Measurements from ENCODE around the gene ZBTB5.

ZBTB5 gene

DNA sequence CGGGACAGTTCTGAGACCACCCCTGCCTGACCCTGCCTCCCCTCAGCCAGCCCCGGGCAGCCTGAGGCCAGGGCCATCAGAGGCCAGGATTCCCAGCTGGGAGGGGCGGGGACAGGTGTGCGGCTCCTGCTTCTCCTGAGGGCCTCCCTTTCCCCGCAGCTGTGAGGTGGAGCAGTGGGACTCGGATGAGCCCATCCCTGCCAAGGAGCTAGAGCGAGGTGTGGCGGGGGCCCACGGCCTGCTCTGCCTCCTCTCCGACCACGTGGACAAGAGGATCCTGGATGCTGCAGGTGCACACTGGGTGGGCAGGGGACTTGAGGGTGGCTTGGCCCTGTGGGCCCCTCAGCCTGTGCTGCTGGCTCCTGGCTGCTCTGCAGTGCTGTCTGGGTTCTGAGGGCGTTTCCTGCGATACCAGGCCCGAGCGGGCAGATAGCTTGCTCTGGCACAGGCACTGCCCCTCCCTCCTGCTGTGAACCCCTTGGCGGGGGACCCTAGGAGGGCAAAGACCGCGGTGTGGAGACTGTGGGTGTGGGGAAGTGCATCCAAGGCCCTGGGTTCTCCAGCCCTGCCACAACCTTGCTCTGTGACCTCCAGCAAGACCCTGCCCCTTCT is 40.5 kb downstream of the ZBTB5 start:
- no peak overlapping the region for H3K23ac ChIP-seq (ENCODE audit: low read length)
- H2BK120ac ChIP-seq (ENCODE audit: insufficient read depth, low read length, poor library complexity) = no peak overlapping the region
- H3K9me3 ChIP-seq (ENCODE audit: insufficient read depth, low read depth, low read length) = peaks cover 1% of the 10 kb centered on the region
- H3K18ac ChIP-seq (ENCODE audit: low read length) = no peak overlapping the region
- no peak overlapping the region for H3K27ac ChIP-seq (ENCODE audit: low read depth, low read length)
- H2BK12ac ChIP-seq (ENCODE audit: low read length) = no peak overlapping the region
- no peak overlapping the region for H4K12ac ChIP-seq (ENCODE audit: low read depth, low read length)
- H3K27me3 ChIP-seq (ENCODE audit: insufficient read depth, low read length) = no peaks in the 10 kb centered on the region
- peaks cover 37 to 39% of the 10 kb centered on the region in 2 experiments for H3K36me3 ChIP-seq (ENCODE audit: control insufficient read depth in 1 of 2, insufficient read depth in 2 of 2, low read length in 2 of 2)
- H2BK5ac ChIP-seq (ENCODE audit: low read depth, low read length, poor library complexity) = no peak overlapping the region
- no peak overlapping the region for H2AK5ac ChIP-seq (ENCODE audit: low read length)
- no peak for DNase-seq
- H4K8ac ChIP-seq (ENCODE audit: low read depth, low read length) = no peak overlapping the region
- H2AFZ ChIP-seq (ENCODE audit: insufficient read depth, low read length, poor library complexity) = no peak overlapping the region
- WGBS (ENCODE audit: extremely low coverage, insufficient coverage, insufficient read length) = no CpG with 5 or more reads among the region's 18 CpGs
- peaks cover 0 to 11% of the 10 kb centered on the region in 2 experiments for H3K4me1 ChIP-seq (ENCODE audit: control insufficient read depth in 1 of 2, insufficient read depth in 2 of 2, low read length in 2 of 2)
- peaks cover 13% of the 10 kb centered on the region for H3K79me2 ChIP-seq (ENCODE audit: control insufficient read depth, insufficient read depth, low read length, poor library complexity)
- peak overlapping the region; percentile 16 for H3K4ac ChIP-seq (ENCODE audit: low read depth, low read length)
- H3K4me3 ChIP-seq (ENCODE audit: low read depth, low read length) = no peak overlapping the region
- no peak overlapping the region for H4K91ac ChIP-seq (ENCODE audit: low read depth, low read length)
- H3K4me2 ChIP-seq (ENCODE audit: low read length) = no peak overlapping the region
- peaks cover 6% of the 10 kb centered on the region for H3K79me1 ChIP-seq (ENCODE audit: low read length)
- no peak overlapping the region for H3K9ac ChIP-seq (ENCODE audit: low read length)
- H3K14ac ChIP-seq (ENCODE audit: low read length) = no peak overlapping the region

DNA sequence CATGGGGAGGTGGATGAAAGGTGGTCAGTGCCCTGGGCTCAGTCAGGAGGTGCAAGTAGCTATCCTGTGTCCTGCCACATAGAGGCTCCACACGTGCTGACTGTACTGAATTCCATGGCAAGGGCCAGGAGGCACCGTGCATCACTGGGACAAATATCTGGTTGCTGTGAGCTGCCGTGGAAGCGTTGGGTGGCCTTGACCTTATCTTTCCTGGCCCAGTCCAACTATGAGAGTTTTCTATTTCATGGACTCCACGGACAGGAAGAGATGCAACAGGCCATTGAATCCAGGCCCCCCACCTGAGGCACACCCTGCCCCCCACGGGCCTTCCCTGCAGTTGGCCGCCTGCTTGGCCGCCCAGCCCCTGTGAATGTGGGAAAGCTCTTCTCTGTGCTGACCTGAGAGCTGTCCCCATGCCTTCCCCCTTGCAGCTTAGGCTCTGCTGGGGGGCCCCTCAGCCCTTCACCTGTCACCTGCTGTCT is 41.0 kb downstream of the ZBTB5 start:
- Histone ChIP-seq H3K4ac (ENCODE audit: low read depth, low read length) (peak overlapping the region; percentile 41), H3K79me2 (ENCODE audit: control insufficient read depth, insufficient read depth, low read length, poor library complexity) (peaks cover 13% of the 10 kb centered on the region), H3K36me3 (ENCODE audit: control insufficient read depth in 1 of 2, insufficient read depth in 2 of 2, low read length in 2 of 2) (peaks cover 32 to 34% of the 10 kb centered on the region in 2 experiments), H3K9me3 (ENCODE audit: insufficient read depth, low read depth, low read length) (peaks cover 1% of the 10 kb centered on the region), H3K79me1 (ENCODE audit: low read length) (peaks cover 6% of the 10 kb centered on the region), H4K91ac (ENCODE audit: low read depth, low read length) (no peak overlapping the region), H4K8ac (ENCODE audit: low read depth, low read length) (no peak overlapping the region), H3K4me2 (ENCODE audit: low read length) (no peak overlapping the region), H3K4me1 (ENCODE audit: control insufficient read depth in 1 of 2, insufficient read depth in 2 of 2, low read length in 2 of 2) (peaks cover 0 to 11% of the 10 kb centered on the region in 2 experiments), H2AK5ac (ENCODE audit: low read length) (no peak overlapping the region), H3K23ac (ENCODE audit: low read length) (no peak overlapping the region), H3K4me3 (ENCODE audit: low read depth, low read length) (no peak overlapping the region), H3K27ac (ENCODE audit: low read depth, low read length) (no peak overlapping the region), H2BK12ac (ENCODE audit: low read length) (no peak overlapping the region), H3K9ac (ENCODE audit: low read length) (peak overlapping the region; percentile 29), H2BK120ac (ENCODE audit: insufficient read depth, low read length, poor library complexity) (no peak overlapping the region), H2AFZ (ENCODE audit: insufficient read depth, low read length, poor library complexity) (no peak overlapping the region), H4K12ac (ENCODE audit: low read depth, low read length) (no peak overlapping the region), H3K27me3 (ENCODE audit: insufficient read depth, low read length) (no peaks in the 10 kb centered on the region), H2BK5ac (ENCODE audit: low read depth, low read length, poor library complexity) (no peak overlapping the region), H3K14ac (ENCODE audit: low read length) (no peak overlapping the region), H3K18ac (ENCODE audit: low read length) (peak overlapping the region; percentile 15)
- DNase-seq = no peak
- WGBS (ENCODE audit: extremely low coverage, insufficient coverage, insufficient read length) = no CpG with 5 or more reads among the region's 8 CpGs

DNA sequence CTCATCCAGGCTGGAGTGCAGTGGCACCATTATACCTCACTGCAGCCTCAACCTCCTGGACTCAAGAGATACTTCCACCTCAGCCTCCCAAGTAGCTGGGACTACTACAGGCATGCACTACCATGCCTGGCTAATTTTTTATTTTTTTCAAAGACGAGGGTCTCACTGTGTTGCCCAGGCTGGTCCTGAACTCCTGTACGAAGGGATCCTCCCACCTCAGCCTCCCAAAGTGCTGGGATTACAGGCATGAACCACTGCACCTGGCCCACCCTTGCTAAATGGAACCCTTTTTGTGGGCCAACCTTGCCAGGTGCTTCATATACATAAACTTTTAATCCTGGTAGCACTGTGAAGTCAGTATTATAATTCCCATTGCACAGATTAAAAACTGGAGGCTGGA is 41.7 kb downstream of the ZBTB5 start:
- H3K79me1 ChIP-seq (ENCODE audit: low read length) = peaks cover 6% of the 10 kb centered on the region
- H3K4me2 ChIP-seq (ENCODE audit: low read length) = peak overlapping the region; percentile 85

DNA sequence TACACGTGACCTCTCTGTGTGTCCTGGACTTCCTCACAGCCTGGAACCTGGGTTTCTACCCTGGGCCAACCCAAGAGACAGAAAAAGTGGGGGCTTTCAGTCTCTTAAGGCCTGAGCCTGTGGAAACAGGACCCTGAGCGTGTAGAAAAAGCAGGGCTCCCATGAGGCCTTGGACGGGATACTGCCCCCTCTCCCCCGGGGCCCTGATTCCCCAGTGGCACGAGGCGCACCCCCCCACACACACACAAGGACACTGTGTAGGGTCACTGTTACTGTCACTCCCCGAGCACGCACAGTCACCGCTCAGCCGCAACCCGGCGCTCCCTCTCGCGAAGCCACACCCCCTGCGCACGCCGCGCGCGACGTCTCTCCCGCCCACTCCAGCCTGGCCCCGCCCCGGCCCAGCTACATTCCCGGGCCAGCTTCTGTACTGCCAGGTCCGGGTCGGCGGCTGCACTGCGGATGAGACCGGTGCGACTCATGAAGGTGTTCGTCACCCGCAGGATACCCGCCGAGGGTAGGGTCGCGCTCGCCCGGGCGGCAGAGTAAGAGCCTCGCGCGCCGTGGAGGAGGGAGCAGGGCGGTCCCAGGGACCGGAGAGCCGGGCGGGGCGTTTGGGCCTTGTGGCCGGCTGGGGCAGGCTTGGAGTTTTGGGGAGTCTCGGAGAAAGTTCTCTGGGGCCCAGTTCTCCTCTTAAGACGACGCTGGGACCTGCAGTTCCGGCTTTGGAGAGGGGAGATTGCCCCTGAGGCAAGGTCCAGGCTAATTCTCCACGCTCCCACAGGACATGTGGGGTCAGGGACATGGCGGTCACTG is 42.8 kb downstream of the ZBTB5 start, which contains the start of gene GRHPR:
TSS of gene GRHPR (plus strand) at position 408 of the 816 bp plus-strand sequence. CDS start at position 463, 55 bp downstream.
- peak within 1 kb of the TSS; percentile 70 for H4K91ac ChIP-seq (ENCODE audit: low read depth, low read length)
- WGBS (ENCODE audit: extremely low coverage, insufficient coverage, insufficient read length) = no CpG with 5 or more reads among the region's 56 CpGs

More for the DNA sequence above, 41.7 kb downstream of the ZBTB5 start:
- Histone ChIP-seq H3K4me1 (ENCODE audit: control insufficient read depth in 1 of 2, insufficient read depth in 2 of 2, low read length in 2 of 2) (peaks cover 0 to 11% of the 10 kb centered on the region in 2 experiments), H2BK12ac (ENCODE audit: low read length) (no peak overlapping the region), H2BK5ac (ENCODE audit: low read depth, low read length, poor library complexity) (no peak overlapping the region), H3K9me3 (ENCODE audit: insufficient read depth, low read depth, low read length) (peaks cover 1% of the 10 kb centered on the region), H3K36me3 (ENCODE audit: control insufficient read depth in 1 of 2, insufficient read depth in 2 of 2, low read length in 2 of 2) (peaks cover 26 to 27% of the 10 kb centered on the region in 2 experiments), H4K12ac (ENCODE audit: low read depth, low read length) (no peak overlapping the region), H2AK5ac (ENCODE audit: low read length) (no peak overlapping the region), H3K18ac (ENCODE audit: low read length) (no peak overlapping the region), H3K27me3 (ENCODE audit: insufficient read depth, low read length) (no peaks in the 10 kb centered on the region), H3K14ac (ENCODE audit: low read length) (no peak overlapping the region), H2AFZ (ENCODE audit: insufficient read depth, low read length, poor library complexity) (no peak overlapping the region), H4K8ac (ENCODE audit: low read depth, low read length) (no peak overlapping the region), H3K9ac (ENCODE audit: low read length) (no peak overlapping the region), H4K91ac (ENCODE audit: low read depth, low read length) (no peak overlapping the region), H3K4me3 (ENCODE audit: low read depth, low read length) (no peak overlapping the region), H3K23ac (ENCODE audit: low read length) (no peak overlapping the region), H2BK120ac (ENCODE audit: insufficient read depth, low read length, poor library complexity) (no peak overlapping the region), H3K27ac (ENCODE audit: low read depth, low read length) (no peak overlapping the region), H3K4ac (ENCODE audit: low read depth, low read length) (peak overlapping the region; percentile 80), H3K79me2 (ENCODE audit: control insufficient read depth, insufficient read depth, low read length, poor library complexity) (peaks cover 13% of the 10 kb centered on the region)
- no peak for DNase-seq
- WGBS (ENCODE audit: extremely low coverage, insufficient coverage, insufficient read length) = no CpG with 5 or more reads among the region's 2 CpGs

More for the DNA sequence above, 42.8 kb downstream of the ZBTB5 start, which contains the start of gene GRHPR:
- H3K4me1 ChIP-seq (ENCODE audit: control insufficient read depth in 1 of 2, insufficient read depth in 2 of 2, low read length in 2 of 2) = peaks cover 0 to 14% of the 10 kb centered on the region in 2 experiments
- H3K79me2 ChIP-seq (ENCODE audit: control insufficient read depth, insufficient read depth, low read length, poor library complexity) = peaks cover 13% of the 10 kb centered on the region
- peak within 1 kb of the TSS; percentile 63 for H3K27ac ChIP-seq (ENCODE audit: low read depth, low read length)
- H2AFZ ChIP-seq (ENCODE audit: insufficient read depth, low read length, poor library complexity) = peak within 1 kb of the TSS; percentile 42
- peak within 1 kb of the TSS; percentile 80 for H3K4ac ChIP-seq (ENCODE audit: low read depth, low read length)
- H3K23ac ChIP-seq (ENCODE audit: low read length) = no peak within 1 kb of the TSS
- peak within 1 kb of the TSS; percentile 98 for H3K4me3 ChIP-seq (ENCODE audit: low read depth, low read length)
- peak within 1 kb of the TSS; percentile 39 for H2BK120ac ChIP-seq (ENCODE audit: insufficient read depth, low read length, poor library complexity)
- H2BK12ac ChIP-seq (ENCODE audit: low read length) = no peak within 1 kb of the TSS
- peaks cover 6% of the 10 kb centered on the region for H3K79me1 ChIP-seq (ENCODE audit: low read length)
- H3K4me2 ChIP-seq (ENCODE audit: low read length) = peak within 1 kb of the TSS; percentile 85
- no peaks in the 10 kb centered on the region for H3K27me3 ChIP-seq (ENCODE audit: insufficient read depth, low read length)
- H4K12ac ChIP-seq (ENCODE audit: low read depth, low read length) = peak within 1 kb of the TSS; percentile 68
- no peak within 1 kb of the TSS for H2AK5ac ChIP-seq (ENCODE audit: low read length)
- peak within 1 kb of the TSS; percentile 93 for H3K9ac ChIP-seq (ENCODE audit: low read length)
- H3K36me3 ChIP-seq (ENCODE audit: control insufficient read depth in 1 of 2, insufficient read depth in 2 of 2, low read length in 2 of 2) = peaks cover 17% of the 10 kb centered on the region in 2 experiments
- peak within 1 kb of the TSS; percentile 49 for H3K14ac ChIP-seq (ENCODE audit: low read length)
- H3K18ac ChIP-seq (ENCODE audit: low read length) = peak within 1 kb of the TSS; percentile 52
- peak within 1 kb of the TSS; percentile 81 for H4K8ac ChIP-seq (ENCODE audit: low read depth, low read length)
- peak within 1 kb of the TSS; percentile 39 for H2BK5ac ChIP-seq (ENCODE audit: low read depth, low read length, poor library complexity)
- H3K9me3 ChIP-seq (ENCODE audit: insufficient read depth, low read depth, low read length) = peaks cover 1% of the 10 kb centered on the region
- peak; percentile 94 to 97 for DNase-seq

Data from trophoblast cell (in vitro differentiated cells and primary cell).